ENCODE results near the gene CFAP57. TPM values are rescaled to one million over a fixed set of nuclear protein-coding genes. Genes with fewer than 3 reads are reported as not detected.

The CFAP57 gene
- total RNA-seq, 1 donor from 2014 or later, result 4.1 TPM

DNA sequence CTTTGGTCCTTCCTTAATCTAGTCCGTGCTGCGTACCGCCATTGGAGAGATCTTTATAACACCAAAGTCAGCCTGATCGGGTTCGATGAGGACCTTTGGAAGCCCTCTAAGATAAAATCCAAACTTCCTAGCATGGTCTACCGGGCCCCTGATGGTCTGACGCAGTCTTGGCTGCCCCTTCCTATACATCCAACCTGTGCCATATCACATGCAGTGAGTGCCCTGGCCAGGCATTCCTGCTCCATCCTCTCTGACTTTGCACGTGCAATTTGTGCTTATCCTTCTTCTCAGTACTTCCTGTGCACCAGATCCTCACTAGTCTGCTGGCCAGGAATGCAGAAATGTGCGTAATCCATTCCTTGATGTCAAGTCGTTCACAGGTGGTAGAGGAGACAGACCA is 45.6 kb downstream of the CFAP57 start:
- DNase-seq (no peak), ATAC-seq (no peak)
- Histone ChIP-seq H3K27ac (no peak overlapping the region), H3K4me1 (peaks cover 5% of the 10 kb centered on the region), H3K4me3 (no peak overlapping the region), H3K9me3 (no peaks in the 10 kb centered on the region), H3K27me3 (ENCODE audit: low read depth) (no peaks in the 10 kb centered on the region), H3K36me3 (no peaks in the 10 kb centered on the region)
- no peak for TF ChIP-seq CTCF (IDR thresholded peaks at IDR 0.05)
- intact Hi-C loops (cut with DNase I), result no loop called here

GRCh38 chr1:43220905-43221778 is 49.0 kb downstream of the CFAP57 start:
- Histone ChIP-seq H3K4me3 (no peak overlapping the region), H3K4me1 (peaks cover 4% of the 10 kb centered on the region), H3K36me3 (no peaks in the 10 kb centered on the region), H3K27ac (no peak overlapping the region), H3K27me3 (ENCODE audit: low read depth) (no peaks in the 10 kb centered on the region), H3K9me3 (no peaks in the 10 kb centered on the region)
- ATAC-seq (peak in 1 of 2 donors; percentile 34), DNase-seq (no peak)
- TF ChIP-seq CTCF (IDR thresholded peaks at IDR 0.05), result no peak
- intact Hi-C loops (cut with DNase I), result loop anchor here (10.0 kb wide), 1 partner anchor 194 kb away; no protein-coding TSS in a partner anchor

DNA sequence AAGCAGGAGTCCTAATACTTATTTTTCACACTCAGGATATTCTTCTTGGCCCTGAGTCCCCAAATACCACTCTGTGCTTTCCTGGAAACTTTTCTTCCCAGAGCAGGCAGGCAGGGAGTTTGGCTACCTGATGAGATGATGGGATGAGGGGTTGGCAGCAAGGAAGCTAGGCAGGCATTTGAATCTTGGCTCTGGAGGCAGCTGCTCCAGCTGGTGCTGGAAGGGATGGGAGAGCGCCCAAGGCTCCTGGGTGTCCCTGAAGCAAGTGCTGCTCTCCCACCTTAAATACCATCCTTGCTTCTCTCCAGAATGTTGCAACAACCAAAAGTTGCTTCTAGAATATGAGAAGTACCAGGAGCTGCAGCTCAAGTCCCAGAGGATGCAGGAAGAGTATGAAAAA is 49.7 kb downstream of the CFAP57 start:
- no peaks in the 10 kb centered on the region for H3K4me1 ChIP-seq
- no peak for ATAC-seq
- DNase-seq, result no peak
- no peaks in the 10 kb centered on the region for H3K9me3 ChIP-seq
- intact Hi-C loops (cut with DNase I), result loop anchor here (10.0 kb wide), 1 partner anchor 193 kb away; no protein-coding TSS in a partner anchor
- no peak overlapping the region for H3K27ac ChIP-seq
- no peak for TF ChIP-seq CTCF (IDR thresholded peaks at IDR 0.05)
- no peaks in the 10 kb centered on the region for H3K27me3 ChIP-seq (ENCODE audit: low read depth)
- H3K36me3 ChIP-seq, result no peaks in the 10 kb centered on the region
- H3K4me3 ChIP-seq, result no peak overlapping the region

GRCh38 chr1:43222879-43223278 is 50.7 kb downstream of the CFAP57 start:
- H3K4me3 ChIP-seq, result no peak overlapping the region
- H3K27me3 ChIP-seq (ENCODE audit: low read depth), result no peaks in the 10 kb centered on the region
- no peaks in the 10 kb centered on the region for H3K9me3 ChIP-seq
- TF ChIP-seq CTCF (IDR thresholded peaks at IDR 0.05), result no peak
- ATAC-seq, result no peak
- DNase-seq, result no peak
- intact Hi-C loops (cut with DNase I), result loop anchor here (10.0 kb wide), 1 partner anchor 192 kb away; no protein-coding TSS in a partner anchor
- peaks cover 8% of the 10 kb centered on the region for H3K4me1 ChIP-seq
- no peak overlapping the region for H3K27ac ChIP-seq
- no peaks in the 10 kb centered on the region for H3K36me3 ChIP-seq

DNA sequence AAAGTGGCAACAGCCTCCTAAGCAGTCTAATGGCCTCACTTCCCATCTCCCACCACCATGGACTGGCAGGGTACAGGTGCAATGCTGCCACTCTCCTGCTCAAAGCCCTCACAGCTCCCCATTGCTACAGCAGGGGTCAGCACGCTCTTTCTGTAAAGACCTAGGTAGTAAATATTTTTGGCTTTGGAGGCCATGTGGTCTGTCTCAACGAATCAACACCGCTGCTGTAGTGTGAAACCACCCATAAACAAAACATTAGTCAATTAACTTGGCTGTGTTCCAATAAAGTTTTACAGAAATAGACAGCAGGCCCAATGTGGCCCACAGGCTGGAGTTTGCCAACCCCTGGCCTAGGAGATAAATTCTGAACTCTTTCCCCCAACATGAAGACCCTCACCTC is 53.0 kb downstream of the CFAP57 start:
- no peaks in the 10 kb centered on the region for H3K27me3 ChIP-seq (ENCODE audit: low read depth)
- H3K4me1 ChIP-seq, result peaks cover 16% of the 10 kb centered on the region
- intact Hi-C loops (cut with DNase I), result loop anchor here (10.0 kb wide), 1 partner anchor 190 kb away; no protein-coding TSS in a partner anchor
- DNase-seq, result no peak
- no peak for TF ChIP-seq CTCF (IDR thresholded peaks at IDR 0.05)
- no peak overlapping the region for H3K27ac ChIP-seq
- ATAC-seq, result no peak
- H3K36me3 ChIP-seq, result no peaks in the 10 kb centered on the region
- H3K4me3 ChIP-seq, result no peak overlapping the region
- H3K9me3 ChIP-seq, result no peaks in the 10 kb centered on the region

All from lower lobe of right lung (tissue), 2 donors.